Nasal cavity respiratory epithelium epithelial cell of viscerocranial mucosa (primary cell): ENCODE data around the gene EIF4ENIF1. TPM values are rescaled to one million over a fixed set of nuclear protein-coding genes. Genes with fewer than 3 reads are reported as not detected.

ENCODE experiments used
- total RNA-seq: library from RNA; depleted of rRNA; stranded (reverse); fragments of >200 nt; gene quantifications from 2 replicates; pipeline ENCODE4 v1.2.3, GENCODE V29; 2014

EIF4ENIF1 gene, protein sequence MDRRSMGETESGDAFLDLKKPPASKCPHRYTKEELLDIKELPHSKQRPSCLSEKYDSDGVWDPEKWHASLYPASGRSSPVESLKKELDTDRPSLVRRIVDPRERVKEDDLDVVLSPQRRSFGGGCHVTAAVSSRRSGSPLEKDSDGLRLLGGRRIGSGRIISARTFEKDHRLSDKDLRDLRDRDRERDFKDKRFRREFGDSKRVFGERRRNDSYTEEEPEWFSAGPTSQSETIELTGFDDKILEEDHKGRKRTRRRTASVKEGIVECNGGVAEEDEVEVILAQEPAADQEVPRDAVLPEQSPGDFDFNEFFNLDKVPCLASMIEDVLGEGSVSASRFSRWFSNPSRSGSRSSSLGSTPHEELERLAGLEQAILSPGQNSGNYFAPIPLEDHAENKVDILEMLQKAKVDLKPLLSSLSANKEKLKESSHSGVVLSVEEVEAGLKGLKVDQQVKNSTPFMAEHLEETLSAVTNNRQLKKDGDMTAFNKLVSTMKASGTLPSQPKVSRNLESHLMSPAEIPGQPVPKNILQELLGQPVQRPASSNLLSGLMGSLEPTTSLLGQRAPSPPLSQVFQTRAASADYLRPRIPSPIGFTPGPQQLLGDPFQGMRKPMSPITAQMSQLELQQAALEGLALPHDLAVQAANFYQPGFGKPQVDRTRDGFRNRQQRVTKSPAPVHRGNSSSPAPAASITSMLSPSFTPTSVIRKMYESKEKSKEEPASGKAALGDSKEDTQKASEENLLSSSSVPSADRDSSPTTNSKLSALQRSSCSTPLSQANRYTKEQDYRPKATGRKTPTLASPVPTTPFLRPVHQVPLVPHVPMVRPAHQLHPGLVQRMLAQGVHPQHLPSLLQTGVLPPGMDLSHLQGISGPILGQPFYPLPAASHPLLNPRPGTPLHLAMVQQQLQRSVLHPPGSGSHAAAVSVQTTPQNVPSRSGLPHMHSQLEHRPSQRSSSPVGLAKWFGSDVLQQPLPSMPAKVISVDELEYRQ
- 15.7 and 16.4 TPM in 2 replicates for total RNA-seq

DNA sequence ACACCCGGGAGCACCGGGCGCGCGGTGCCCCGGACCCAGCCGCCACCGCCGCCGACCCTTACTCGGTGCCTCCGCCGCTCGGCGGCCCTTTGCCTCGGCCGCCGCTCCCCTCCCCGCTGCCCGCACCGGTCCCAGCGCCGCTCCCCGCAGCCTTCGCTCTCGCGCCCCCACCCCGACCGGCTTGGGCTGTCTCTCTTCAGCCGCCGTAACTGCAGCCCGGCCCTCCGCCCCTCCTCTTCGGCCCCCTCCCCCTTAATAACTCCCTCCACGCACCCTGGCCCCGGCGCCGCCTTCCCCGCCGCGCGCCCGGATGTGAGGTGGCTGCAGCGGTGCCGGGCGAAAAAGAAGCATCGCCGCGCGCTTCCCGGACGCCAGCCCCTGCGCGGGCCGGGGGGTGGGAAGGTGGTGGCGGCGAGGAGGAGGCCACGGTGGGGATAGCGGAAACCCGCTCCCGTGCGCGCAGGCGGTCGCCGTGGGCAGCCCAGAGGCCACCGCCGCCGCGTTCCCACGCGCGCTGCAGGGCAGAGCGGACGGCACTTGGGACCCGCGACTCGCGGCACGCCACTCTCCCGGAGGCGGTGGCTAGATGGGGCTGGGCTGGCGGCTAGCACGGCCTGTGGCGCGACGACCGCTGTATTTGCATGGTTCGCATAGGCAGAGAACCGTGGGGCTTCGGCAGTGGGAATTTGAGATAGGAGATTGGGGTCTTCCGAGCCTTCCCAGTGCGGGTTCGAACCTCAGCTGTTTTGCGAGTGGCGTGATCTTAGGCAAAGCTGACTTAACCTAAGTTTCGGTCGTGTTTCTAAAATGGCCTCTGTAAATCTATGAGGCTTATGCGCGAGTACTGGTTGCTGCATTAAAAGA lies at the start of gene EIF4ENIF1:
TSS of gene EIF4ENIF1 (minus strand) at position 211 of the 864 bp plus-strand sequence. CDS start 1,124 bp downstream, outside the sequence.

DNA sequence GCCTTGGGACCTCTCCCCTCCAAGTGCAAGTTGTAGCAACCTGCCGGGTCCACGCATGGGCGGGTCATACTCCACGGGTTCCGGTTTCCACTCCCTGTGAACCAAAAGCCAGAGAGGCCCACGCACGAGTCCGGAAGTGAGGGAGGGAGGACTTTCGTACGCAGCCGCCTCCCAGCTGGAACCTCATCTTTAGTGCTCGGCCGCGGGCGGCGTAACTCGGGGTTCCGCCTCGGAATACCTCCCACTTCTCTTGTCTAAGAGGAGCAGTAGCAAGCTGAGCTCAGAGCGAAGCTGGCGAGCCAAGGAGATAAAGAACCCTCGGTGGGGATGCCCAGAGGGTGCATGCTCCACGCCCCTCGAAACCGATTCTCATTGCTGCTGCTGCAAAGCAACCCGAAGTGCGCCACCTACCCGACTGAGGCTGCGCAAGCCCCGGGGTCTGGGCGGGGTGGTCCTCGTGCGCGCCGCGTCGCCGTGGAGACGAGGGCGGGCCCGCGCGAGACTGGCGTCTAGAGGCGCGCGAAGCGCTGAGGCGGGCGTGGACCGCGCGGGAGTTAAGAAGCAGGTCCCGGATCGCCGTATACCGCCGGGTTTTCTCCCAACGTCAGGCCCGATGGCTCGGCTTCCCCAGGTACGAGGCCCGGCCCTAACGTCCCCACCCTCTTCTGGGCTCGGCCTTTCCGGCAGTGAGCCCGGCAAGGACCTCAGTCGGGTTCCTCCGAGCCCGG lies 6.5 kb upstream of the EIF4ENIF1 start, which contains the start of gene SFI1:
TSS of gene SFI1 (plus strand) at position 530 of the 728 bp plus-strand sequence. CDS start 11,749 bp downstream, outside the sequence.

DNA sequence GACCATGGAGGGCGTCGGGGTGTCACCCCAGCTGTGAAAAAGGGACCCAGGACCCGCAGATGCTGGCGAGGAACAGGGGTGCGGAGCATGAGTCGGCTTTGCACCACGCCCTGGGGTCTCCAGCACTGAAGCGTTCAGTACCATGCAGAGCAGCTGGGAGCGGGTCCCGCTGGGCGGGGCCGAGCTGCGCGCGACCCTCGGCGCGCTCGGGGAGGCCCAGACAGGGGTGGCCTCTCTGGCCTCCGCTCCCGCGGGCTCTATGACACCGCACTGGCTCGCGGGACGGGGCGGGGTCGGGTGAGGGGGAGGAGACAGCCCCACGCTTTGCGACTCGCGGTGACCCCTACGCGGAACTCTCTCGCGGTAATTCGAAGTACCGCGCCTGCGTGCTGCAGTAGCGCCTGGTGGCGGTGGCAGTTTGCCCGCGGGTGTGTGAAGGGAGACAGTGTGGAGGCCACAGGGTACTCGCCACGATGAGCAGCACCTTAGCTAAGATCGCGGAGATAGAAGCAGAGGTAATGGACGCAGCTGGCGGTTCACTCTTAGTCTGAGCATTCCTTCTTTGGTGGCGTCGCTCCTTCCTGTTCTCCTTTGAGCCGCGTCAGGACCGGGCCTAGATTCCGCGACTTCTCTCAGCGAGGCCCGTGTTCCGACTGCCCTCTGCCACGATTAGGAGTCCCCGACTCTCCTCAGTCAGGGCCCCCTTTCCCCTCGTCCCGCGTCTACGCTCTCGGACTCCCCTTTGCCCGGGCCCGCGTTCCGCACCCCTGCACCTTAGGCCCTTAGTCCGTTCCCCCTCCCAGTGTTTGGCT lies 90.2 kb downstream of the EIF4ENIF1 start, which contains the start of gene DRG1:
TSS of gene DRG1 (plus strand) at position 394 of the 812 bp plus-strand sequence. CDS start at position 474, 80 bp downstream.

Other genes with a start within 250 kb of the EIF4ENIF1 start
- gene PIK3IP1, start 197.4 kb downstream of the EIF4ENIF1 start, total RNA-seq, result 6.8 and 25.0 TPM in 2 replicates
- gene PATZ1, start 143.5 kb downstream of the EIF4ENIF1 start, total RNA-seq, result 7.2 and 9.6 TPM in 2 replicates
- 48.5 and 51.1 TPM in 2 replicates for gene DRG1, start 90.2 kb downstream of the EIF4ENIF1 start, total RNA-seq
- 7.9 and 13.3 TPM in 2 replicates for gene SFI1, start 6.7 kb upstream of the EIF4ENIF1 start, total RNA-seq
- 28.7 and 47.2 TPM in 2 replicates for gene PISD, start 172.4 kb upstream of the EIF4ENIF1 start, total RNA-seq